IPS-NIHi7 (cell line): Measurements from ENCODE around the gene DNPEP.
A peak's percentile ranks its signal among the peaks of the same experiment; 100 is the strongest.

Experiments
- DNase-seq: peaks from one replicate; pipeline ENCODE4 v3.0.0; 2012; ENCODE audit warnings: mixed read lengths; ENCODE audit errors: extremely low spot score

Gene DNPEP

GRCh38 chr2:219387306-219388120 is at the start of gene DNPEP:
Gene DNPEP, minus strand, starts transcription at chr2:219387912. Its CDS starts 118 bp downstream, at chr2:219387794.
- DNase-seq, result peak; percentile 94

GRCh38 chr2:219437141-219437540 is 49.4 kb upstream of the DNPEP start:
- DNase-seq, result no peak

- no peak for DNase-seq
Observed at GRCh38 chr2:219436491-219436890, 48.8 kb upstream of the DNPEP start.

DNA sequence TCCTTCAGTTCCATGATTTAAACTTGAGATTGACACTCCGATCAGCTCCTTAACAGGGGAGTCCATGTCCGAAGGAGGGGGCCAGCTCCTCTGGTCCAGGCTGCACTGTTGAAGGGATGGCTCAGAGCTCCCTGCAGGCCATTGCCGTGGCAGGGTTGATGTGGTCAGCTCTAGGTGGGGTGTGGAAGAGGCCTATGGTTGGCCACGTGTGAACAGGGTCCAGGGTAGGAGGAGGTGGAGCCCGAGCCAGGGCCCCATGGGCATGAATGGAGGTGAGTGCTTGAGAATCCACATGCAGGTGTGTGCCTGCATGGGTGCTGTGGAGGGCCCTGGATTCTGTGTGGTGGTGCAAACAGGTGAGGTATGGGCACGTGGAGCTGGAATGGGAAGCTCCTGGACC is 48.0 kb upstream of the DNPEP start:
- DNase-seq, result no peak

DNA sequence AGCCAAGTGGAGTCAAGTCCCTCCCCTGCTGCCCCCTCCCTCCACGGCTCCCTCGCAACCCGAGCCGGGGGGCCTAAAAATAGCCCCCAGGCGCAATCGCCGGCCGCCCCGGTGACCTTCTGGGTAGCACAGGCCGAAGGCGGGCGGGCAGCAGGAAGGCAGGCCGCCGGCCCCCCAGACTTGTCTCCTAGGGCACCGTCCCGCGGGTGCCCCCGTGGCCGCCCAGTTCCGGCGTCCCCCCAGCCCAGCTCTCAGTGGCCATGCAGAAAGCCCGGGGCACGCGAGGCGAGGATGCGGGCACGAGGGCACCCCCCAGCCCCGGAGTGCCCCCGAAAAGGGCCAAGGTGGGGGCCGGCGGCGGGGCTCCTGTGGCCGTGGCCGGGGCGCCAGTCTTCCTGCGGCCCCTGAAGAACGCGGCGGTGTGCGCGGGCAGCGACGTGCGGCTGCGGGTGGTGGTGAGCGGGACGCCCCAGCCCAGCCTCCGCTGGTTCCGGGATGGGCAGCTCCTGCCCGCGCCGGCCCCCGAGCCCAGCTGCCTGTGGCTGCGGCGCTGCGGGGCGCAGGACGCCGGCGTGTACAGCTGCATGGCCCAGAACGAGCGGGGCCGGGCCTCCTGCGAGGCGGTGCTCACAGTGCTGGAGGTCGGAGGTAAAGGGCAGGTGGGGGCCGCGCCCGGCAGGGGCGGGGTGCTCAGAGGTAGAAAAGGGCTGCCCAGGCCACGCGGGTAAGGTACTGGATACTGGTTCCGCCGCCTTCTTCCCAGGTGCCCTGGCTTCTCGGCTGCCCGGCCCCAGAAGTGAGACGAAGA is 47.2 kb upstream of the DNPEP start, which contains the start of gene SPEG:
Gene SPEG, plus strand, starts transcription at position 126 of the 808 bp plus-strand sequence. Its CDS starts 135 bp downstream, at position 261.
- no peak for DNase-seq

- DNase-seq, result no peak
Observed at GRCh38 chr2:219434468-219434717, 46.7 kb upstream of the DNPEP start.

- peak; percentile 82 for DNase-seq
Observed at GRCh38 chr2:219433666-219434467, 46.2 kb upstream of the DNPEP start.

DNA sequence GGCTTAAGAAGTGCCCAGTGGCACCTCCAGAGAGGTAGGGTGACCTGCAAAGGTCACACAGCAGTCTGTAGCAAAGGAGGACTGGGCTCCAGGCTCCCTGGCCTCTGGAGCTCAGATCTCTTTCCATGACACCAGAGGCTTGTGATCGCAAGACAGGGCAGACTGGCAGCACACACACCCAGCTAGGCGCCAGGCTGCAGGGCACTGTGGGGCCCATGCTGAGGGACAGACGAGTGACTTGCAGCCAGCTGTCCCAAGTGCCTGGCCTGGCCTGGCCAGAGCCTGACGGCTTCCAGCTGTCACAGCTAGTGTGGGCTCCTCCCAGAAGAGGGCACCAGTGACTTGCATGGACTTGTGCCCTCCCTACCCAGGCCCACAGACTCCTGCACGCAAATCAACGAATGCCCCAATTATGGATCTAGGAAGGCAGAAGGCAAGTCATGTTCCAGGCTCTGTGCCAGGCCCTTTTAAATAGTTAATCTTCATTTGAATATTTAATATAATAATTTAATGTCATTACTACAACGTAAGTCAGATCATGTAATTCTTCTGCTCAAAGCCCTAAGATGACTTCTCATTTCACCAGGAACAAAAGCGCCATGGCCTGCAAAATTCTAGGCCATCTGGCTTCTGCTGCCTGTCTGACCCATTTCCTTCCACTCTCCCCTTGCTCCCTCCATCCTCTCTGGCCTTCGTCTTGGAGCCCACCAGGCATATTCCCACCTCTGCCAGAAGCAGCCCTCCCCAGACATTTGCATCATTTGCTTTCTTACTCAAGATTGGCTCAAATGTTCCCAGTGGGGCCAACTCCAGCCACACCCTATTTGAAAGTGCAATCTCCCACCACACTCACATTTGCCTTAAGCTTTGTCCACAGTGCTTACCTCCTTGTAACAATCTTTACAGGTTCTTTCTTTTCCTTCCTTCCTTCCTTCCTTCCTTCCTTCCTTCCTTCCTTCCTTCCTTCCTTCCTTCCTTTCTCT is 43.2 kb upstream of the DNPEP start:
- peak; percentile 51 for DNase-seq

GRCh38 chr2:219429958-219430606 is 42.4 kb upstream of the DNPEP start:
- no peak for DNase-seq

DNA sequence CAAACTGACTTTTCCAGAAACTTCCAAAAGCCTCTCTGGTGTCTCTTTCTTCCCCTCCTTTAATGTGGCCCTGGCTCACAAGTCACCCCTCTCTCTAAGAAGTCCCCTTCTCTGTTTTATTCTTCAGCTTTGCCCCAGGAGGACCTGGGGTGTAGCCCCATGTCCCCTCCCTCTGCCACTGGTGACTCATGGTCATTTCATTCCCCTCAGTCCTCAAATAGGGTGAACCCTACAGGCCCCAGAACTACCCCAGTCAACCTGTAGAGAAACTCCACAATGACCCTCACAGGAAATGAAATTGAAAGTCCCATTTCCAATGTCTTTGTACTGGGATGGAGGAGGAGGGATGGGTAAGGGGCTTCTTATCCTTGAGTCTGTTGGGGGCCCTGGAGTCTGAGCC is 40.8 kb upstream of the DNPEP start:
- DNase-seq, result no peak

DNA sequence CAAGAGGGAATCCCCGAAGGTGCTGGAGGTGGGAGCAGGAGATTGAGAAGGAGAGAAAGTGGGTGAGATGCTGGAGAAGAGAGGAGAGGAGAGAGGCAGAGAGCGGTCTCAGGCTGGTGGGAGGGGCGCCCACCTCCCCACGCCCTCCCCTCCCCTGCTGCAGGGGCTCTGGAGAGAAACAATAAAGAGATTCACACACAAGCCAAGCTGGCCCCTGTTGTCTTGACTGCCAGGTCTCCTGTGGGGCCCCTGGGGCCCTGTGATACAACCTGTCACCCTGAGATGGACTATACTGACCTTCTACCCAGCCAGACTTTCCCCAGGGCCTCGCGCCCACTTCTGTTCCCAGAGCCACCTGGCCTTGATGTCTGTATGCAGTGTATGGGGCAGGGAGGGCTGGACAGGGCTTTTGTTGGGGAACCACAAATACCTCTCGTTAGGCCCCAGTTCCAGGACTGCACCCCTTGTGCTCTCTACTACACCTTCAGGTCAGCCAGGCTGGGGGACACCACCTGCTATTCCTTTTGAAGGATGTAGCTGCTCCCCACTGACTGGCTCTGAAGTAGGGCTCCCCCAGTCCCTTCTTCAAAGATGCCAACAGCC is 38.9 kb upstream of the DNPEP start:
- no peak for DNase-seq

DNA sequence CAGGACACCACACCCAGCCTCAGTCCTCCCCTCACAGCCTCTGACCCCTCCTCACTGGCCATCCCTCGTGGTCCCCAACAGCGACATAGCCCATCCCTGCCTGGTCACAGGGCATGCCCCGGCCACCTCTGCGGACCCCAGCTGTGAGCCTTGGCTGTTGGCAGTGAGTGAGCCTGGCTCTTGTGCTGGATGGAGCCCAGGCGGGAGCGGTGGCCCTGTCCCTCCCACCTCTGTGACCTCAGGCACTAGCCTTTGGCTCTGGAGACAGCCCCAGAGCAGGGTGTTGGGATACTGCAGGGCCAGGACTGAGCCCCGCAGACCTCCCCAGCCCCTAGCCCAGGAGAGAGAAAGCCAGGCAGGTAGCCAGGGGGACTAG is 38.3 kb upstream of the DNPEP start:
- DNase-seq, result no peak

DNA sequence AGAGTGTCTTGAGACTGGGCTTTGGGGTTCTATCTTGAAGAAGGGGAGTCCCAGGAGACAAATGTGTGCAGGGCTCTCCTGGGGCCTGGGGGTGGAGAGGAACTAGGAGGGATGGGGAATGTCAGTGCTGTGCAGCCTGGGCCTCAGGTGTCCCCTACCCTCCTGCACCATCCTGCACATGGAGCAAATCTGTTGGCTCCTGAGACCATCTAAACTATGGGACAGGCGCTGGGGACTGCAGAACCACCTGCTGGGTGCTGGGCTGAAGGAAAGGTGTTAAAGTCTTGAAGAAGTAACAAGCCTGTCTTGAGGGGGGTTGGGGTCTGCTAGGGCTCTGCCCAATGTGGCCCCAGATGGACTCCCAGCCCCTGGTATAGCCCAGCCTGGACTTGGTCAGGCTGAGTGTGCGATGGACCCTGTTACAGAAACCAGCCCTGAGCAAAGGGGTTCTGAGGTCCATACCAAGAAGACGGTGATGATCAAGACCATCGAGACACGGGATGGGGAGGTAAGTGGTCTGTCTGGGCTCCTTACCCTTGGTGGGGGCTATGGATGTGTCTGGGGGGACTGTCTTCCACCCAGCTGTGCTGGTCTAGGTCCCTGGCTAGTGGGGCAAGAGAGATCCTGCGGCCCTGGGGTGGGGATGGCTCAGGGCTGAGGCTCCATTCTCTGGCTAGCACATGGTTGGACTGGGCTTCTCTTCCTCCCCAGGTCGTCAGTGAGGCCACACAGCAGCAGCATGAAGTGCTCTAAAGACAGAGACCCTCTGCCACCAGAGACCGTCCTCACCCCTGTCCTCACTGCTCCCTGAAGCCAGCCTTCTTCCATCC is 37.7 kb upstream of the DNPEP start:
- DNase-seq, result no peak

GRCh38 chr2:219423652-219424377 is 36.1 kb upstream of the DNPEP start:
- DNase-seq, result no peak

DNA sequence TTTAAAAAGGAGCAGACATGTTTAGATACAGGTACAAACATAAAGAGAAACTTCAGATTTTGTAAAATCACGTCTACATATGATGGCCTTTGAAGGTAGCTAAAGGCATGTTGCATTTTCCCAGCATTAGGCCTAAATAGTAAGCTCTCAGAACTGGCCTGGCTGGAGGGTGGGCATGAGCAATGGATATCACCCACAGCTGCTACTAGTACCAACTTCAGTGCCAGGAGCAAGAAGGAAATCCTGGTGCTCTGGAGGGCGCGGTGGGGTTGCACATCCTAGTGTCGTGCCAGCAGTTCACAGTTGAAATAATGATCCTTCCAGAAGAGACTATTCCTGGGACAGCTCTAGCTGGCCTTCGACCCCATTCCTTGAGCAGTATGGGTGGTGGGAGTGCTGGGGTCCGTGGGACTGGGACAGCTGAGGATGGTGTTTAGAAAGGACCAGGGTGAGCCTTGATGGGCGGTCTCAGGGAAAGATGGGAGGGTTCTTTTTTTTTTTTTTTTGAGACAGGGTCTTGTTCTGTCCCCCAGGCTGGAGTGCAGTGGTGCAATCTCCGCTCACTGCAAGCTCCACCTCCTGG is 35.3 kb upstream of the DNPEP start:
- DNase-seq, result no peak

GRCh38 chr2:219421323-219421722 is 33.6 kb upstream of the DNPEP start:
- no peak for DNase-seq

GRCh38 chr2:219420687-219421086 is 33.0 kb upstream of the DNPEP start:
- no peak for DNase-seq
